GM10847 (cell line): ENCODE data around the gene RIMBP2.

Source experiments
- POLR2A ChIP-seq: IDR thresholded peaks from 2 replicates; pipeline ENCODE4 v1.6.1; 2011; ENCODE audit not compliant: insufficient read length; ENCODE audit errors: extremely low read depth

Gene RIMBP2

GRCh38 chr12:130743606-130744005 lies 27.5 kb upstream of the RIMBP2 start:
- no peak for TF ChIP-seq POLR2A

GRCh38 chr12:130743176-130743575 lies 27.1 kb upstream of the RIMBP2 start:
- TF ChIP-seq POLR2A, result no peak

GRCh38 chr12:130742716-130743115 lies 26.6 kb upstream of the RIMBP2 start:
- no peak for TF ChIP-seq POLR2A

GRCh38 chr12:130742112-130742511 lies 26.0 kb upstream of the RIMBP2 start:
- no peak for TF ChIP-seq POLR2A

- TF ChIP-seq POLR2A, result no peak
These were observed 23.5 kb upstream of the RIMBP2 start for GRCh38 chr12:130739571-130739970.

GRCh38 chr12:130737731-130738130 lies 21.6 kb upstream of the RIMBP2 start:
- TF ChIP-seq POLR2A, result no peak

- no peak for TF ChIP-seq POLR2A
These were observed 13.2 kb upstream of the RIMBP2 start for GRCh38 chr12:130729344-130729743.

GRCh38 chr12:130728158-130729058 lies 12.3 kb upstream of the RIMBP2 start:
- TF ChIP-seq POLR2A, result no peak

- TF ChIP-seq POLR2A, result no peak
These were observed 3.3 kb upstream of the RIMBP2 start for GRCh38 chr12:130719263-130719859.

- TF ChIP-seq POLR2A, result no peak
These were observed 1.7 kb upstream of the RIMBP2 start for GRCh38 chr12:130717752-130718151.

GRCh38 chr12:130716969-130717366 lies 869 bp upstream of the RIMBP2 start:
- no peak for TF ChIP-seq POLR2A

GRCh38 chr12:130715150-130715997 lies 725 bp downstream of the RIMBP2 start:
- TF ChIP-seq POLR2A, result no peak

GRCh38 chr12:130714591-130715149 lies 1.4 kb downstream of the RIMBP2 start:
- TF ChIP-seq POLR2A, result no peak

- TF ChIP-seq POLR2A, result no peak
These were observed 2.0 kb downstream of the RIMBP2 start for GRCh38 chr12:130714091-130714590.

GRCh38 chr12:130713581-130713991 lies 2.5 kb downstream of the RIMBP2 start:
- no peak for TF ChIP-seq POLR2A
